Fibroblast of the conjunctiva (primary cell): ENCODE results near the gene MAPK6.

Experiments
- DNase-seq: peaks from one replicate; pipeline ENCODE4 v3.0.0-alpha.2; 2010; ENCODE audit warnings: low read depth

Gene MAPK6

GRCh38 chr15:52010633-52011595 lies 8.1 kb upstream of the MAPK6 start:
- DNase-seq, result peak; percentile 68

GRCh38 chr15:52011711-52012144 lies 7.3 kb upstream of the MAPK6 start:
- DNase-seq, result no peak

- no peak for DNase-seq
Measured at GRCh38 chr15:52012210-52012609, 6.8 kb upstream of the MAPK6 start.

GRCh38 chr15:52013151-52013791 lies 5.7 kb upstream of the MAPK6 start:
- no peak for DNase-seq

GRCh38 chr15:52014616-52015015 lies 4.4 kb upstream of the MAPK6 start:
- no peak for DNase-seq

GRCh38 chr15:52016316-52016715 lies 2.7 kb upstream of the MAPK6 start:
- no peak for DNase-seq

GRCh38 chr15:52018244-52018643 lies 775 bp upstream of the MAPK6 start:
- DNase-seq, result no peak

GRCh38 chr15:52019394-52020220 lies 588 bp downstream of the MAPK6 start:
- peak; percentile 87 for DNase-seq

GRCh38 chr15:52020221-52021085 lies 1.4 kb downstream of the MAPK6 start:
- peak; percentile 22 for DNase-seq

GRCh38 chr15:52021128-52021671 lies 2.2 kb downstream of the MAPK6 start:
- DNase-seq, result peak; percentile 95

GRCh38 chr15:52021892-52022540 lies 3.0 kb downstream of the MAPK6 start:
- no peak for DNase-seq

GRCh38 chr15:52023169-52023922 lies 4.3 kb downstream of the MAPK6 start:
- DNase-seq, result no peak

GRCh38 chr15:52028431-52029093 lies 9.5 kb downstream of the MAPK6 start:
- no peak for DNase-seq

- no peak for DNase-seq
Measured at GRCh38 chr15:52030010-52030409, 11.0 kb downstream of the MAPK6 start.

GRCh38 chr15:52031556-52031955 lies 12.5 kb downstream of the MAPK6 start:
- no peak for DNase-seq

GRCh38 chr15:52037889-52038505 lies 19.0 kb downstream of the MAPK6 start:
- DNase-seq, result no peak

- DNase-seq, result no peak
Measured at GRCh38 chr15:52039925-52040781, 21.1 kb downstream of the MAPK6 start.
